Measurements from ENCODE around the gene SEC31A.

- TF ChIP-seq, protein P1, sequence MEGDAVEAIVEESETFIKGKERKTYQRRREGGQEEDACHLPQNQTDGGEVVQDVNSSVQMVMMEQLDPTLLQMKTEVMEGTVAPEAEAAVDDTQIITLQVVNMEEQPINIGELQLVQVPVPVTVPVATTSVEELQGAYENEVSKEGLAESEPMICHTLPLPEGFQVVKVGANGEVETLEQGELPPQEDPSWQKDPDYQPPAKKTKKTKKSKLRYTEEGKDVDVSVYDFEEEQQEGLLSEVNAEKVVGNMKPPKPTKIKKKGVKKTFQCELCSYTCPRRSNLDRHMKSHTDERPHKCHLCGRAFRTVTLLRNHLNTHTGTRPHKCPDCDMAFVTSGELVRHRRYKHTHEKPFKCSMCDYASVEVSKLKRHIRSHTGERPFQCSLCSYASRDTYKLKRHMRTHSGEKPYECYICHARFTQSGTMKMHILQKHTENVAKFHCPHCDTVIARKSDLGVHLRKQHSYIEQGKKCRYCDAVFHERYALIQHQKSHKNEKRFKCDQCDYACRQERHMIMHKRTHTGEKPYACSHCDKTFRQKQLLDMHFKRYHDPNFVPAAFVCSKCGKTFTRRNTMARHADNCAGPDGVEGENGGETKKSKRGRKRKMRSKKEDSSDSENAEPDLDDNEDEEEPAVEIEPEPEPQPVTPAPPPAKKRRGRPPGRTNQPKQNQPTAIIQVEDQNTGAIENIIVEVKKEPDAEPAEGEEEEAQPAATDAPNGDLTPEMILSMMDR (IDR thresholded peaks at IDR 0.05) = no peak
- TF ChIP-seq GRHL2 (CRISPR knock-in tag; IDR thresholded peaks at IDR 0.05; ENCODE audit: insufficient replicate concordance, severe bottlenecking) (no peak), SMAD3 (CRISPR knock-in tag; IDR thresholded peaks at IDR 0.05; ENCODE audit: borderline replicate concordance) (no peak), NR1H2 (CRISPR knock-in tag; IDR thresholded peaks at IDR 0.05) (no peak), ZNF281 (CRISPR knock-in tag; IDR thresholded peaks at IDR 0.05) (no peak), USF2 (CRISPR knock-in tag; IDR thresholded peaks at IDR 0.05) (no peak), NR2C2 (CRISPR knock-in tag; IDR thresholded peaks at IDR 0.05) (no peak), ZNF423 (CRISPR knock-in tag; IDR thresholded peaks at IDR 0.05) (no peak), KAT7 (CRISPR knock-in tag; IDR thresholded peaks at IDR 0.05; ENCODE audit: borderline replicate concordance) (no peak), SP1 (CRISPR knock-in tag; conservative IDR thresholded peaks at IDR 0.05) (no peak), TP53 (CRISPR knock-in tag; IDR thresholded peaks at IDR 0.05) (no peak), CBFB (CRISPR knock-in tag; IDR thresholded peaks at IDR 0.05; ENCODE audit: low read depth) (no peak)
- TF ChIP-seq, protein P2, sequence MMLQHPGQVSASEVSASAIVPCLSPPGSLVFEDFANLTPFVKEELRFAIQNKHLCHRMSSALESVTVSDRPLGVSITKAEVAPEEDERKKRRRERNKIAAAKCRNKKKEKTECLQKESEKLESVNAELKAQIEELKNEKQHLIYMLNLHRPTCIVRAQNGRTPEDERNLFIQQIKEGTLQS (CRISPR knock-in tag; conservative IDR thresholded peaks at IDR 0.05) = no peak
- TF ChIP-seq, protein P3, sequence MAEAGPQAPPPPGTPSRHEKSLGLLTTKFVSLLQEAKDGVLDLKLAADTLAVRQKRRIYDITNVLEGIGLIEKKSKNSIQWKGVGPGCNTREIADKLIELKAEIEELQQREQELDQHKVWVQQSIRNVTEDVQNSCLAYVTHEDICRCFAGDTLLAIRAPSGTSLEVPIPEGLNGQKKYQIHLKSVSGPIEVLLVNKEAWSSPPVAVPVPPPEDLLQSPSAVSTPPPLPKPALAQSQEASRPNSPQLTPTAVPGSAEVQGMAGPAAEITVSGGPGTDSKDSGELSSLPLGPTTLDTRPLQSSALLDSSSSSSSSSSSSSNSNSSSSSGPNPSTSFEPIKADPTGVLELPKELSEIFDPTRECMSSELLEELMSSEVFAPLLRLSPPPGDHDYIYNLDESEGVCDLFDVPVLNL (CRISPR knock-in tag; IDR thresholded peaks at IDR 0.05; ENCODE audit: borderline replicate concordance, low read depth) = no peak
These were observed 99.8 kb downstream of the SEC31A start for GRCh38 chr4:82791179-82791578.
